WTC11 (cell line): ENCODE results near the gene HMCN1. TPM values are rescaled to one million over a fixed set of nuclear protein-coding genes. Genes with fewer than 3 reads are reported as not detected.

Source experiments
- ATAC-seq: fragments of 200-7000 bp; cut with Tn5 transposase; 2 replicates; pipeline ENCODE4 v1.10.0; 2021; ENCODE audit warnings: mild to moderate bottlenecking, moderate library complexity
- CTCF ChIA-PET: fragments of 300-600 bp; sonication (Branson Sonifier 250); formaldehyde crosslinking; loops from one replicate; lab custom pipeline; 2021; ENCODE audit warnings: antibody characterized with exemption; lab: Charles Lee
- POLR2A ChIA-PET: fragments of 350-600 bp; sonication (Branson Sonifier 250); formaldehyde crosslinking; loops from one replicate; lab custom pipeline; 2021; ENCODE audit warnings: antibody characterized with exemption; lab: Charles Lee
- DNase-seq: peaks from one replicate; pipeline ENCODE4 v3.0.0; 2021; ENCODE audit warnings: low spot score
- H3K27ac Mint-ChIP-seq: 2 replicates; pipeline ENCODE4 v1.8.0; 2021; ENCODE audit warnings: mixed read lengths
- H3K27me3 Mint-ChIP-seq: 2 replicates; pipeline ENCODE4 v1.8.0; 2021; ENCODE audit warnings: low read depth, mild to moderate bottlenecking, moderate library complexity, mixed read lengths
- H3K36me3 Mint-ChIP-seq: 2 replicates; pipeline ENCODE4 v1.8.0; 2021; ENCODE audit warnings: mixed read lengths
- H3K4me1 Mint-ChIP-seq: 2 replicates; pipeline ENCODE4 v1.8.0; 2022; ENCODE audit warnings: mixed read lengths
- H3K4me3 Mint-ChIP-seq: 2 replicates; pipeline ENCODE4 v1.8.0; 2021; ENCODE audit warnings: mild to moderate bottlenecking, moderate library complexity, mixed read lengths
- H3K9me3 Mint-ChIP-seq: 2 replicates; pipeline ENCODE4 v1.8.0; 2021; ENCODE audit warnings: mixed read lengths
- ARID4B ChIP-seq: sonication (generic); formaldehyde crosslinking; IDR thresholded peaks from 2 replicates; pipeline ENCODE4 v1.8.0; 2023; ENCODE audit warnings: missing genetic modification reagents, mild to moderate bottlenecking, borderline replicate concordance
- ATF3 ChIP-seq: sonication (generic); formaldehyde crosslinking; conservative IDR thresholded peaks from 2 replicates; pipeline ENCODE4 v1.8.1; 2022; ENCODE audit warnings: mild to moderate bottlenecking, missing genetic modification reagents
- ATF6 ChIP-seq: sonication (generic); formaldehyde crosslinking; IDR thresholded peaks from 2 replicates; pipeline ENCODE4 v1.8.1; 2023; ENCODE audit warnings: mild to moderate bottlenecking, missing genetic modification reagents
- CTCF ChIP-seq: fragments of 200-600 bp; IDR thresholded peaks from 2 replicates; pipeline ENCODE4 v1.8.0; 2022; ENCODE audit warnings: antibody characterized with exemption
- SOX15 ChIP-seq: fragments of 250-450 bp; sonication (Bioruptor Pico); IDR thresholded peaks from 2 replicates; pipeline ENCODE4 v1.9.0; 2021; ENCODE audit warnings: mild to moderate bottlenecking
- ZBTB21 ChIP-seq: sonication (generic); formaldehyde crosslinking; IDR thresholded peaks from 2 replicates; pipeline ENCODE4 v1.8.1; 2023; ENCODE audit warnings: mild to moderate bottlenecking, missing genetic modification reagents, borderline replicate concordance
- ZNF219 ChIP-seq: sonication (generic); formaldehyde crosslinking; IDR thresholded peaks from 2 replicates; pipeline ENCODE4 v1.8.0; 2023; ENCODE audit warnings: missing genetic modification reagents, mild to moderate bottlenecking, borderline replicate concordance
- ZNF263 ChIP-seq: sonication (generic); formaldehyde crosslinking; IDR thresholded peaks from 2 replicates; pipeline ENCODE4 v1.8.1; 2022; ENCODE audit warnings: low read depth, mild to moderate bottlenecking, moderate library complexity, missing genetic modification reagents
- ZNF512 ChIP-seq: sonication (generic); formaldehyde crosslinking; IDR thresholded peaks from 2 replicates; pipeline ENCODE4 v1.8.1; 2022; ENCODE audit warnings: missing genetic modification reagents, borderline replicate concordance
- total RNA-seq: library from RNA; stranded (reverse); gene quantifications from 3 replicates; pipeline ENCODE4 v1.2.3, GENCODE V29; 2021

Gene HMCN1
- total RNA-seq, 1 experiment from 2014 or later = 5.6 TPM

GRCh38 chr1:185936641-185937040, 202.4 kb downstream of the HMCN1 start:
- peaks cover 20% of the 10 kb centered on the region for H3K36me3 Mint-ChIP-seq
- no peak for ATAC-seq

More at GRCh38 chr1:185936641-185937040, 202.4 kb downstream of the HMCN1 start:
- no peak overlapping the region for H3K4me3 Mint-ChIP-seq
- TF ChIP-seq CTCF (no peak), ATF6 (CRISPR knock-in tag) (no peak), ARID4B (CRISPR knock-in tag) (no peak), SOX15 (no peak), ATF3 (CRISPR knock-in tag) (no peak), ZNF263 (CRISPR knock-in tag) (no peak), ZNF219 (no peak), ZNF512 (CRISPR knock-in tag) (no peak), ZBTB21 (CRISPR knock-in tag) (no peak)
- no peak for DNase-seq
- no peaks in the 10 kb centered on the region for H3K27me3 Mint-ChIP-seq
- H3K4me1 Mint-ChIP-seq = peaks cover 34% of the 10 kb centered on the region
- H3K27ac Mint-ChIP-seq = 0 out of 2 replicates have a peak overlapping the region, but pooled peaks have one; percentile 1
- ChIA-PET CTCF (no interaction called here), POLR2A (no interaction called here)
- peaks cover 22% of the 10 kb centered on the region for H3K9me3 Mint-ChIP-seq
